Mononuclear cell (primary cell): ENCODE data around the gene PRDM16. TPM values are rescaled to one million over a fixed set of nuclear protein-coding genes. Genes with fewer than 3 reads are reported as not detected.

Experiments used
- H3K27me3 ChIP-seq: 2 replicates; pipeline ENCODE4 v1.6.0; 2011; ENCODE audit warnings: low read length, control low read depth; ENCODE audit not compliant: insufficient read depth
- H3K4me1 ChIP-seq: 2 replicates; pipeline ENCODE4 v1.5.1; 2011; ENCODE audit warnings: mild to moderate bottlenecking, low read length, control low read depth; ENCODE audit not compliant: insufficient read depth
- H3K4me3 ChIP-seq: 2 replicates; pipeline ENCODE4 v1.5.1; 2011; ENCODE audit warnings: mild to moderate bottlenecking, low read length, moderate library complexity
- H3K9me3 ChIP-seq: 2 replicates; pipeline ENCODE4 v1.5.1; 2011; ENCODE audit warnings: low read depth, mild to moderate bottlenecking, control low read depth, low read length
- total RNA-seq: library from RNA; depleted of rRNA; stranded (reverse); fragments of >200 nt; gene quantifications from one replicate; pipeline ENCODE4 v1.2.3, GENCODE V29; 2012

PRDM16 gene
- total RNA-seq, 1 donor = not detected

DNA sequence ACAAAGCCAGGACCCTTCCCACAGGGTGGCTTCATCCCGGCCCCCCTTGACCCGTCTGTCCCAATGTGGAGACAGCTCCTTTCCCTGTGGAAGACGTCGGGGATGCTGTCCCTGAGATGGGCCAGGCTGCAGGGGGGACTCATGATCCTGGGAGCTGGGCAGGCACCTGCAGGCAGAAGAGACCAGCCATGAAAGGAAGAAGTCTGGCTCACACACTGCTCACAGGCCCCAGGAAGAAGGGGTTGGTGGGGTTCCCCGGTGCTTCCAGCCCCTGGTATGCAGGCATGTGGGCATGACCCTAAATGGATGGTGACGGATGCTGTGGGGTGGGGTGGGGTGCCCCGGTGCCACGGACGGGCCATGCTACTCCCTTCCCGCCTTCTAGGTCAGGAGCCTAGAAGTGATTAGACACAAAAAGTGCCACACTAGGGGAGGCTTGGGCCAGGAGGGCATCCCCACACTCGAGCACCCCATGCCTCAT lies 39.5 kb upstream of the PRDM16 start:
- H3K9me3 ChIP-seq = no peaks in the 10 kb centered on the region
- no peaks in the 10 kb centered on the region for H3K27me3 ChIP-seq
- H3K4me3 ChIP-seq = no peak overlapping the region
- H3K4me1 ChIP-seq = peaks cover 3% of the 10 kb centered on the region

DNA sequence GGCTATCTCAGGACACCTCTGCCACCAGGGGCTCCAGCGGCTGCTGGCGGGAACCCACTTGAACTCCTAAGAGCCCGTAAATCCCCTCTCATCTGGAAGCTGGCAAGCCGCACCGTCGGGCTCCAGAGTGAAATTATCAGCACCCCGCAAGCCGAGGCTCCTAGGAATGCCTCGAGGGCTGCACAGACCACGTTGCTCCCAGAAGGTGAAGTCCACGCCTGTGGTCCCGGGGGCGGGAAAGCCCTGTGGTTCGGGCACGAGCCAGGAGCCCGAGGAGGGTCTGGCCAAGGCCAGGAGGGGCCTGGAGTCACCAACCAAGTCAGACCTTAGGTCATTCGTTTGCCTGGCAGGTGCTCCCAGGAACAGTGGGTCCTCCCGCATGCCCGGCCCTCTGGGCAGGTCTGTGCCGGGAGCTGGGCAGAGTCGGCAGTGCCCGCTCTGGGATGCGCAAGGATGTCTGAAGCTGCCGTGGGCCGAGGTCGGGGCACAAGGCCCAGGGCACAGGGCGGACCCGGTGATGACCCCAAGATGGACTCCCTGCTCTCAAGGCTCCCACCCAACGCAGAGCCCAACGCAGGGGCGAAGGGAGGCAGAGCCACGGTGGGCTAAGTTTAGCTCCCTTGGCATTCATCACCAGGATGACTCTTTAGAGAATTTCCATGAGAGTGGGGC lies 38.9 kb upstream of the PRDM16 start:
- H3K4me1 ChIP-seq = peaks cover 3% of the 10 kb centered on the region
- H3K9me3 ChIP-seq = no peaks in the 10 kb centered on the region
- H3K27me3 ChIP-seq = no peaks in the 10 kb centered on the region
- H3K4me3 ChIP-seq = no peak overlapping the region

DNA sequence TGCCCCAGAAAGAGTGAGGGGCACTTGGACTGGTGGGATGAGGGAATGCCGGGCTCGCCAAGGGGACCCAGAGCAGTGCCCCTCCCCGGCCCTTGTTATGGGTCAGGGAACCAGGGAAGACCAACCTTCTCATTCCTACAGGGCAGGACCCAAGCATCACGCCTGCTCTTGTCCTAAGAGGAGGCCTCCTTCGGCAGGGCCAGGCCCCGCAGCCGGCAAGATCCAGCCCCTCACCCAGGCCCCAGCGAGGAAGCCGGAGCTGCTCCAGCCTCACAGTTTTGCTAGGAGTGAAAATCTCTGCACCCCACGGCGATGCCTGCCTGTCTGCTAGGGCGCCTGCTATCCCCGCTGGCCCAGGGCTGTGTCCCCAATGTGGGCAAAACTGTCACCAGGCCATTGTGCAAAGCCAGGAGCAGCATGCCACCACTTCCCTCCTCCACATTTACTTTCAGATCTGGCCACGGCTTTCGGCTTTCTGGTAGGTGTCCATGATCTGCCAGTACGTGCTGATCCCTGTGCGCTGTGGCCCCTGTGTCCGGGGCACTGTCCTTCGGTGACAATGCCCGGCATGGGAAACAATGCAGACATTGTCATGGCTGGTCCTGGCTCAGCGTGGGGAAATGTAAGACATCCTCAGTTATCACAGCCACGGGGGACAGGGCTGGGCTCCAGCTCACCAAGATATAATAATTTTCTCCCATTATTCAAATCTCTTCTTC lies 38.2 kb upstream of the PRDM16 start:
- H3K9me3 ChIP-seq = no peaks in the 10 kb centered on the region
- H3K4me3 ChIP-seq = no peak overlapping the region
- H3K27me3 ChIP-seq = no peaks in the 10 kb centered on the region
- H3K4me1 ChIP-seq = peaks cover 3% of the 10 kb centered on the region

DNA sequence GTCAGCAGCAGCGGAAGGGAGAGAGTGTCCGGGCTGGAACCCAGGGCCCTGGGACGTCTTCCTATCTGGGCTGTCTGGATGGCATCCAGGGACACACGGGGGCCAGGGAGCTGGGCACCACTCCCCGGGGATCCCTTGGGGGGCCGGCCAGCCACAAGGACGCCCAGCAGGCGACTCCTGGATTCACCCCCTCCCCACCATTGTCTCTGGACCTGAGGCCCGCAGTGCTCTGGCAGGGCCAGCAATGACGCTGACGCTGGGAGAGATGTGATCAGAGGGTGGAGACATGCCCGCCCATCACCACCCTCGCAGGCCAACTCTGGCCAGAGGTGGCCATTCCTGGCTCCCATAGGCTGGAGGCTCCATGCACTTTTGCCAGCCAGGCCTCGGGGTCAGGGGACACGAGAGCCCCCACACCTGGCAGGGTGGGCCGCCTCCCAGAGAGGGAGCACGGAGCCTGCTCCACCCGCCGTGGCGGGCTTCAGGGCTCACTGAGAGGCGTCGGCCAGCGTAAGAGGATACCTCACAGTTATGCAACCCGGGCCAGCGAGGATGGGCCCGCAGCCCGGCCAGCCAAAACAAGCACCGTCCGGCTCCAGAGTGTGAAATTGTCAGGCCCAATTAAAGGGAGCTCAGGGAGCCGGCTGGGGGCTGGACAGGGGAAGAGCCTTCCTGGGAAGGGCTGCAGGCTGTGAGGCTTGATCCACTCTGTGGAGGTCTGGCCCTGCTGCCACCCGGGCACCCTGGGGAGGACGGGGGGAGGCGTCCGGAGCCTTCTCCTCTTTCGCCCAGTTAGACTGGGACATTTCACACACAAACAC lies 37.4 kb upstream of the PRDM16 start:
- H3K9me3 ChIP-seq = no peaks in the 10 kb centered on the region

DNA sequence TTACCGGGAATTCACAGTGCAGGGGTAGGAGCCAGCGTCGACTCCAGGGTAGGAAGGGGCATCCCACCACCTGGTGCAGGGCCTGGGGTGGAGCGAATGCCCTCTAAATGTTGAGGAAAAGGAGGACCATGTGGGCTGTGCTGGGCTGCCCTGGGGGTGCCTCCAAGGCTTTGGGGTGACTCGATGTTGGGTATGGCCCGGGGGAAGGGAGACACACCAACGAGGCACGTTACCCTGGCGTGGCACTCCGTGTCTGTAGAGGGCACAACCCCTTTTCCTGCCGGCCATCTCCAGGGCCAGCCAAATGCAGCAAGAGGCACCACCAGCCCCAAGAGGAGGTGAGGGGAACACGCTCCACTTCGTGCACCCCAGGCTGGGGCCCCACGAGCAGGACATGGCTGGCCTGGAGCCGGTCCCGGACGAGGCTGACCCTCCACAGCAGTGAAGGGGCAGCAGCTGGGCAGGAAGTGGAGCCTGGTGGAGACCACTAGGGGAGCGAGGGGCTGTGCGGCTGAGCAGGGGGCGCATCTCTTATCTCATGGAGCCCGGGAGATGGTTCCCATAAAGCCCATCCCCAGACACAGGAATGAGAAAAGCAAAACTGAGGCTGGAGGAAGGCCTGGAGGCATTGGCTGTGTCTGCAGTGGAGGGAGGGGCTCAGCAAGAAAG lies 36.5 kb upstream of the PRDM16 start:
- no peak overlapping the region for H3K4me3 ChIP-seq
- peaks cover 3% of the 10 kb centered on the region for H3K4me1 ChIP-seq
- no peaks in the 10 kb centered on the region for H3K27me3 ChIP-seq
- H3K9me3 ChIP-seq = no peaks in the 10 kb centered on the region

More for the DNA sequence above, 37.4 kb upstream of the PRDM16 start:
- Histone ChIP-seq H3K4me3 (no peak overlapping the region), H3K27me3 (no peaks in the 10 kb centered on the region), H3K4me1 (peaks cover 3% of the 10 kb centered on the region)

DNA sequence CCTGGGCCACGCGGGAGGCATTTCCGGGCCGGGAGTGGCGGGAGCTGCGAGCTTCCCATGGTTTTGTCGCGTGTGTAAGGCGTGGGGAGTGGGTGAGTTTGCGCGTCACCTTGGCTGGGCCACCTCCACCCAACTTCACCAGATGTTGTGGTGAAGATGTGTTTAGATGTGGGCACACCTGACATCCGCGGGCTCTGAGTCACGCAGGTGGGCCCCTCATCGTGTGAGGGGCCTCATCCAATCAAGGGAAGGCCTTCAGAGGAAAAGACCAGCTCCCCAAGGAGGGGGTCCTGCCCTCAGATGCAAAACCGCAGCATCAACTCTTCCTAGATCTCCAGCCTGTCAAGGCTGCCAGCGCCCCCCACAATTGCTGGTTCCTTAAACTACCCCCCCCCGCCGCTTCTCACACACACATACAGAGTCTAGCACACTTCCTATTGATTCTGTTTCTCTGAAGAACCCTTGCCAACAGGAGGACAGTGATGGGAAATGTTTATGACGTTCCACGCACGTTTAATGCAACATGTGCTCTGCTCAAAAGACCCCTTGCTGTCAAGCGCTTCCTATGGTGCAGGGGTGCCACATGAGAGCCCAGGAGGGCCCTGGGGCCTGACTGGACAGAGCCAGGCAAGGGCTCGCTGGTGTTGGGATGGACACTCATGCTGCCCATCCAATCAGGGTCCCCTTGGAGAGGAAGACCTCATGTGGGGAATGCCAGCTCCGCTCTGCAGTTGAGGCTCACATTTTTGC lies 35.8 kb upstream of the PRDM16 start:
- no peaks in the 10 kb centered on the region for H3K9me3 ChIP-seq
- H3K4me3 ChIP-seq = no peak overlapping the region
- H3K27me3 ChIP-seq = no peaks in the 10 kb centered on the region

DNA sequence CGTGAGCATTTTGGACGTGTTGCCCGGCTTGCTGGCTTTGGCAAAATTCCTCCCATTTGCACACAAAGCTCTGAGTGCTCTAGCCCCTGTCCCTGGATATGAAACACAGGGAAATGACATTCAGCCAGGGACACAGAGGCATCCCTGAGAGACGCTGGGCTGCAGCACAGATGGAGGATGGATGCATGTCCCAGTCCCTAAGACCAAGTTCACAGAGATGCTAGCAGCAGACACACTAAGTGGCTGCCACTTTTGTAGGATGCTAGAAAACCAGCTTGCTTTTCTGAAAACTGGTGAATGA lies 35.3 kb upstream of the PRDM16 start:
- H3K27me3 ChIP-seq = no peaks in the 10 kb centered on the region
- H3K9me3 ChIP-seq = no peaks in the 10 kb centered on the region
- peaks cover 3% of the 10 kb centered on the region for H3K4me1 ChIP-seq
- H3K4me3 ChIP-seq = no peak overlapping the region

More for the DNA sequence above, 35.8 kb upstream of the PRDM16 start:
- H3K4me1 ChIP-seq = peaks cover 3% of the 10 kb centered on the region

DNA sequence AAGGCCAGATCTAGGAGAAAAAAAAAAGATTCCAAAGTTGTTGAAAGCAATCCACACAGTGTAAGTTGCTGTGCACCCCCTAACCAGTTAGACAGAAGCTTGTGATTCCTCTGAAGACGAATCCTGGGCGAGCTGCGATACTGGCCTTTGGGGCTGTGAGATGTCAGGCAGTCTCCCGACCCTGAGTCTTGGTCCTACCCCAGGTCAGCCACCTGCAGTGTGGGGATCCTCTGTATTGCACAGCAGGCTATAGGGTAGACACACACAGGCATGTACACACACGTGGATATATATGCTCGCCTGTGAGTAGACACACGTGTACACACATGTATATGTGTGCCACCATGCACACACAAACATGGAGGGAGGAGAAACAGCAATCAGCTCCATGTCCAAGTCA lies 34.8 kb upstream of the PRDM16 start:
- Histone ChIP-seq H3K4me1 (peaks cover 3% of the 10 kb centered on the region), H3K4me3 (no peak overlapping the region), H3K27me3 (no peaks in the 10 kb centered on the region), H3K9me3 (no peaks in the 10 kb centered on the region)

DNA sequence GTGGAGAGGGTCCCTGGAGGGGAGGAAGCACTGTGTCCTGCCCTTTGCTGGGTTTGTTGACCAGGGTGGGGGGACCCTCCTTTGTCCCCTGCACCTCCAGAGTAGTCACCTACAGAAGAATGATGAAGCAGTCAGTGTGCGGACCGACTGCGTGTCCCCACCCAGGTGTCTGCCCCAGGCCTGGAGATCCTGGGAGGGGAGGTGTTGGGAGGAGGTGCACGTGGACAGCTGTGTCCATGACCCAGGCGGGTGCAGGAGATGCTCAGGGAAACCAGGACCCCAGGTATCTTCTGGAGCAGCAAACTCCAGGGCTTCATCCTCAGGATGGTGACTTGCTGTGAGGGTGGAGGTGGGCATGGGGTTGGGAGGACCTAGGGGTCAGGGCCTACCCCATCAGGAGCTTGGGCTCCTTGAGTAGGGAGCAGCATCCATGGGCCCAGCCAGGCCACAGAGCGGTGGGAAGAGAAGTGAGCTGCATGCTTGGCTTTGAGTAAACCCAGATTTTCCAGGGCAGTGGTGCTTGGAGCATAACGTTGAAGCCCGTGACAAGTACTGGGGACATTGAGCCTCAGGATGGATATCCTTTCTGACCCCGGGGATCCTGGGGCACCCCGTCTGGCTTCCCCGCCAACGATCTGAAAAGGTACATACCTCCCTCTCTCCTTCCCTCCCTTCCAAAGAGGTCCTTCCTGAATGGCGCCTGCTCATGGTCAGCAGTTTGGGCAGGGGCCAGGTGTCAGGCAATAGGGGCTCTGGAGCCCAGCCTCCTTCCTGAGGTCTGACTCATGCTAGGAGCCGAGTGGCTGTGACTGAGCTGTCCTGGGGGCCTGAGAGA lies 34.1 kb upstream of the PRDM16 start:
- H3K4me1 ChIP-seq = peaks cover 3% of the 10 kb centered on the region
- H3K4me3 ChIP-seq = no peak overlapping the region
- H3K27me3 ChIP-seq = no peaks in the 10 kb centered on the region
- H3K9me3 ChIP-seq = no peaks in the 10 kb centered on the region

DNA sequence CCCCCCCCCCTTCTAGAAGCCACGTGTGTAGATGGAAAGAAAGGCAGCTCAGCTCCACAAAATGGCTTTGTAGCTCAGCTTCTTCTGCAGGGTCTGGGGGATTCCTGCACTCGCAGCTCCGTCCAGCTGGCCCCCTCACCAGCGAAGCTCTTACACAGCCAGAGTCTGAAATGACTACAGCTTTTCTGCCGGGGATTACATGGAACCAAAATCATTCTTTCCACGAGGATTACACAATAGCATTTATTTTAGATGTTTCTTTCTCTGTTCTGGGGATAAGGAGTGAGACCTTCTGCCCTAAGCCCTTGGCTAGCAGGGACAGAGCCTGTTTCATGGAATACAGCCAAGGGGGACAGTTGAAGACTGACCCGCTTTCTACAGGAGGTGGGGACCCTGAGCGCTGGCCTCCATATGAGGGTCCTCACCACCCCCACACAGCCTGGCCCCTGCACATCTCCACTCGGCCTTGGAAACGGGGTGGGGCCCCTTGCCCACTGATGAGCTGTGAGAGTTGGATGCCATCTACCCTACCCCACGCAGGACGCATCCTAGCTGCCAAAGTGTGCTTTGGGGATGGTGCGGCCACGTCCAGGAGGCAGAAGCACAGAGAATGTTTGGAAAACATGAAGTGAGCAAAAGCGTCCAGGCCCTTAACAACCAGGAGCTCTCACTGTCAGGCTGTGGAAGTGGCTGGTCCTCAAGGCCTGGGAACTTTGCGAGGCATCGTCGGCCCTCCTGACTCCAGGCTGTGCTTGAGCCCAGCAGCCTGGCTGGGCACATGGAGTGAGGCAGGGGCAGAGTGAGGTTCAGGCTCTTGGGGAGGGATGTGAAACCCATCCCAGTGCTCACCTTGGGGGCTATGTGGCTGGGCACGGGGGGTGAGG lies 33.2 kb upstream of the PRDM16 start:
- Histone ChIP-seq H3K27me3 (no peaks in the 10 kb centered on the region), H3K4me1 (peaks cover 3% of the 10 kb centered on the region), H3K9me3 (no peaks in the 10 kb centered on the region), H3K4me3 (no peak overlapping the region)

DNA sequence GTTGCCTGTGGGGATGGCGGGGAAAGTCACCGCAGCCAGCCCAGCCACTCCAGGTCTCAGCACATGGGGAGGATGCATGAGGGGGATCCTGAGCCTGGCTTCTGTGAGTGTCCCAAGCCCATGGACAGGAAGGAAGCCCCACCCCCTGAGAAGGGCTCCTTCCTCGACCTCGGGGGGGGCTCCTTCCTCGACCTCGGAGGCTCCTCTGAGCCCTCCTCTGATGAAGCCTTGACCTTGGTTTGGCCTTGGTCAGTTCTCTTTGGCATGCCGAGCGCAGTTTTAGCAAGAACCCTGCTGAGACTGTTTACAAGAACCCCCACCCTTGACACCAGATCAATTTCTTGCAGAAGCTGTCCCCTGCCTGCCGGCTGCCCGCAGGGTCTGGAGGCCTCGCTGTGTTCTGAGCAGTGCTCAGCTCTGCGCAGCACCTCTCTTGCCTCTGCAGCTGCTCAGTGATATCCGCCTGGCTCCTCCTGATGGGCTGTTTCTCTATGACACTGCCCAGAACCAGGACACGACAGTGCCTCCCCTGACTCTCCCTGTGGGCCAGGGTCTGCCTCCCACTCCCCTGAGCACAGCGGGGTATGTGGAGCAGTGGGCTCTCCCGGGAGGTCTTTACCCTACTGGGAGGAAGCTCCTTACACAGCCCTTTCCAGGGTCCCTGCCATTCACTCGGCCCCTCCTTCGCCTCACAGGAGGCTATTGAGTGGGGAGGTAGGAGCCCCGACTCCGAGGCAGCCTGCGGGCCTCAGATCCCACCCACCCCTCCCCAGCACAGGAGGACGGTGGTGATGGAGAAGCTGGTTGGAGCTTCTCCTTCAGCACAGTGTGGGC lies 32.3 kb upstream of the PRDM16 start:
- Histone ChIP-seq H3K4me1 (peaks cover 3% of the 10 kb centered on the region), H3K27me3 (no peaks in the 10 kb centered on the region), H3K9me3 (no peaks in the 10 kb centered on the region), H3K4me3 (no peak overlapping the region)

DNA sequence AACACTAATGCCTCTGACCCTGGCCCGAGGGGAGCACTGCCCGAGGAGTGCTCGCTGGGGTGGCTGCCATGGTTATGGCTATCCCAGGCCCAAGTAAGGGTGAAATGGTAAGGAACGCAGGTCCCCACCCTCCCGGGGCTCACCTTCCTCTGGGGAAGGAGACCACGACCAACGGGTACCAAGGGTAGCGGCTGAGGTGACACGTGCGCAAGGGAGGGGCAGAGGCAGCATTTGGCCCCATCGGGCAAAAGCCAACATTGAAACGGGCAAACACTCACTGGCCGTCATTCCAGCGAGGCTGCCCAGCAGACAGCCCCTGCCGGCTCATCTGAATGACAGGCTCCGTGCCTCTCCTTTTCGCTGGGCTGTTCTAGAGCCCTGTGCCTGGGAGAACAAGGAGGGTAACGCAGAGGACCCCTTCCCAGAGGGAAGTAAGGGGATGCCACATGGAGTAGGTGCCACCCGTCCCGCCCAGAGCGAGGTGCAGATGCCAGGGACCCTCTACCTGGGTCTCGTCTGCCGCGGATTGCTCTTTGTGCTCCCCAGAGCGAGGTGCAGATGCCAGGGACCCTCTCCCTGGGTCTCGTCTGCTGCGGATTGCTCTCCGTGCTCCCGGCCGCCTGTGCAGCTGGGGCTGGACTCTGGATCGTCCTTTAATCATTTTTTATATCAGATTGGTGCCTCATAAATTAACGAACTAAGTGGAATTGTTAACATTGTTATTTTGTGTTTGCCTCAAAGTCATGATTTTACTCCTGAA lies 31.5 kb upstream of the PRDM16 start:
- H3K9me3 ChIP-seq = no peaks in the 10 kb centered on the region
- peaks cover 3% of the 10 kb centered on the region for H3K4me1 ChIP-seq
- no peak overlapping the region for H3K4me3 ChIP-seq

More for the DNA sequence above, 31.5 kb upstream of the PRDM16 start:
- no peaks in the 10 kb centered on the region for H3K27me3 ChIP-seq
